IMR-90 (cell line): Measurements from ENCODE around the gene VEZT. TPM values are rescaled to one million over a fixed set of nuclear protein-coding genes. Genes with fewer than 3 reads are reported as not detected.

Experiments used
- ATAC-seq: fragments of 200-7000 bp; cut with Tn5 transposase; 2 replicates; pipeline ENCODE4 v1.9.1; 2020; ENCODE audit warnings: low read depth, mild to moderate bottlenecking, moderate library complexity
- BruUV-seq: library from RNA; stranded (reverse); fragments of 400-500 nt; replicated peaks from 2 replicates; lab custom pipeline; 2021; lab: Mats Ljungman, UMichigan
- CTCF ChIA-PET: fragments of 300-600 bp; formaldehyde crosslinking; extraction: SDS; loops from one replicate; lab custom pipeline; 2021; ENCODE audit warnings: antibody characterized with exemption; lab: Yijun Ruan, JAX
- POLR2A ChIA-PET: fragments of 300-600 bp; sonication (Branson Sonifier 250); formaldehyde crosslinking; loops from one replicate; lab custom pipeline; 2022; ENCODE audit warnings: antibody characterized with exemption; ENCODE audit not compliant: unreplicated experiment; lab: Charles Lee
- DNase-seq: peaks from one replicate; pipeline ENCODE4 v3.0.0; 2013
- H2AFZ ChIP-seq: replicated peaks from 2 replicates; pipeline ENCODE3; 2013; ENCODE audit warnings: low read length, mild to moderate bottlenecking; ENCODE audit not compliant: poor library complexity
- H2AK5ac ChIP-seq: 2 replicates; pipeline ENCODE4 v1.6.1; 2013; ENCODE audit warnings: low read depth, low read length, inconsistent platforms
- H2AK9ac ChIP-seq: replicated peaks from 2 replicates; pipeline ENCODE3; 2013; ENCODE audit warnings: mild to moderate bottlenecking, low read depth, low read length, moderate library complexity; ENCODE audit not compliant: poor library complexity
- H2BK120ac ChIP-seq: 2 replicates; pipeline ENCODE4 v1.6.1; 2013; ENCODE audit warnings: low read depth, low read length, inconsistent platforms
- H2BK15ac ChIP-seq: 3 replicates; pipeline ENCODE4 v1.6.1; 2013; ENCODE audit warnings: low read depth, low read length, inconsistent platforms
- H2BK20ac ChIP-seq: 2 replicates; pipeline ENCODE4 v1.6.1; 2013; ENCODE audit warnings: low read depth, mild to moderate bottlenecking, inconsistent platforms, low read length, moderate library complexity
- H2BK5ac ChIP-seq: 2 replicates; pipeline ENCODE4 v1.6.1; 2013; ENCODE audit warnings: mild to moderate bottlenecking, low read depth, low read length, inconsistent platforms; ENCODE audit not compliant: poor library complexity, severe bottlenecking
- H3K14ac ChIP-seq: replicated peaks from 2 replicates; pipeline ENCODE4 v1.6.1; 2013; ENCODE audit warnings: low read depth, low read length, inconsistent platforms
- H3K18ac ChIP-seq: 2 replicates; pipeline ENCODE4 v1.6.1; 2013; ENCODE audit warnings: low read depth, low read length, control low read depth
- H3K23ac ChIP-seq: 2 replicates; pipeline ENCODE4 v1.6.1; 2013; ENCODE audit warnings: low read depth, low read length, inconsistent platforms
- H3K27ac ChIP-seq: 2 replicates; pipeline ENCODE4 v1.5.1; 2013; ENCODE audit warnings: mild to moderate bottlenecking, control low read depth, low read length; ENCODE audit not compliant: insufficient read depth
- H3K27me3 ChIP-seq: 2 replicates; pipeline ENCODE4 v1.6.1; 2013; ENCODE audit warnings: low read length; ENCODE audit not compliant: control insufficient read depth, insufficient read depth
- H3K36me3 ChIP-seq: 2 replicates; pipeline ENCODE4 v1.6.1; 2013; ENCODE audit warnings: low read length, mixed read lengths; ENCODE audit not compliant: control insufficient read depth, insufficient read depth
- H3K4ac ChIP-seq: 2 replicates; pipeline ENCODE4 v1.6.1; 2013; ENCODE audit warnings: low read depth, low read length, inconsistent platforms
- H3K4me1 ChIP-seq: 2 replicates; pipeline ENCODE4 v1.6.1; 2013; ENCODE audit warnings: low read length, mixed read lengths; ENCODE audit not compliant: control insufficient read depth, insufficient read depth
- H3K4me2 ChIP-seq: 2 replicates; pipeline ENCODE4 v1.6.1; 2013; ENCODE audit warnings: low read depth, mild to moderate bottlenecking, control low read depth, low read length, moderate library complexity
- H3K4me3 ChIP-seq: 2 replicates; pipeline ENCODE4 v1.5.1; 2013; ENCODE audit warnings: low read depth, mild to moderate bottlenecking, control low read depth, low read length, moderate library complexity; ENCODE audit not compliant: insufficient read depth
- H3K56ac ChIP-seq: 2 replicates; pipeline ENCODE4 v1.6.1; 2013; ENCODE audit warnings: low read length, inconsistent platforms; ENCODE audit not compliant: insufficient read depth; ENCODE audit errors: extremely low read depth
- H3K79me1 ChIP-seq, 2 experiments: 2 replicates each; pipeline ENCODE4 v1.6.1; 2013; ENCODE audit warnings: low read length in 2 of 2, inconsistent platforms in 1 of 2, low read depth in 1 of 2
- H3K9ac ChIP-seq: 2 replicates; pipeline ENCODE4 v1.6.1; 2013; ENCODE audit warnings: low read depth, low read length, control low read depth
- H3K9me1 ChIP-seq: 2 replicates; pipeline ENCODE4 v1.6.1; 2013; ENCODE audit warnings: low read length, inconsistent platforms; ENCODE audit not compliant: insufficient read depth
- H3K9me3 ChIP-seq: 2 replicates; pipeline ENCODE4 v1.6.1; 2013; ENCODE audit warnings: low read length; ENCODE audit not compliant: control insufficient read depth, insufficient read depth
- H4K20me1 ChIP-seq: 2 replicates; pipeline ENCODE4 v1.6.1; 2013; ENCODE audit warnings: low read length, inconsistent platforms; ENCODE audit not compliant: insufficient read depth
- H4K5ac ChIP-seq: 2 replicates; pipeline ENCODE4 v1.6.1; 2013; ENCODE audit warnings: mild to moderate bottlenecking, low read depth, low read length, control low read depth
- H4K8ac ChIP-seq, 2 experiments: 2 replicates each; pipeline ENCODE4 v1.6.1; 2013; ENCODE audit warnings: low read depth in 2 of 2, low read length in 2 of 2, control low read depth in 1 of 2, inconsistent platforms in 1 of 2
- H4K91ac ChIP-seq: 2 replicates; pipeline ENCODE4 v1.6.1; 2013; ENCODE audit warnings: low read depth, low read length, inconsistent platforms; ENCODE audit not compliant: insufficient read depth
- CEBPB ChIP-seq: IDR thresholded peaks from 2 replicates; pipeline ENCODE4 v1.6.1; 2012; ENCODE audit warnings: low read depth, low read length, improper control_type of control experiment
- CHD1 ChIP-seq: IDR thresholded peaks from 2 replicates; pipeline ENCODE4 v1.6.1; 2012; ENCODE audit warnings: low read depth, low read length, improper control_type of control experiment
- FOS ChIP-seq: fragments of 150-350 bp; IDR thresholded peaks from 2 replicates; pipeline ENCODE4 v1.6.1; 2016; ENCODE audit warnings: low read depth, low read length
- MAFK ChIP-seq: IDR thresholded peaks from 2 replicates; pipeline ENCODE4 v1.6.1; 2012; ENCODE audit warnings: low read depth, low read length, improper control_type of control experiment
- MXI1 ChIP-seq: IDR thresholded peaks from 2 replicates; pipeline ENCODE4 v1.6.1; 2012; ENCODE audit warnings: low read depth, mild to moderate bottlenecking, low read length, moderate library complexity, borderline replicate concordance
- NFE2L2 ChIP-seq: fragments of 150-350 bp; IDR thresholded peaks from 2 replicates; pipeline ENCODE4 v1.6.1; 2016; ENCODE audit warnings: low read depth, mild to moderate bottlenecking, low read length
- POLR2A ChIP-seq: IDR thresholded peaks from 2 replicates; pipeline ENCODE4 v1.6.1; 2012; ENCODE audit warnings: mild to moderate bottlenecking, low read depth, low read length
- RAD21 ChIP-seq: IDR thresholded peaks from 2 replicates; pipeline ENCODE4 v1.6.1; 2012; ENCODE audit warnings: low read length, improper control_type of control experiment
- RFX5 ChIP-seq: IDR thresholded peaks from 2 replicates; pipeline ENCODE4 v1.8.0; 2012; ENCODE audit warnings: low read depth, mild to moderate bottlenecking, low read length, moderate library complexity
- SMC3 ChIP-seq: fragments of 150-350 bp; IDR thresholded peaks from 2 replicates; pipeline ENCODE4 v1.6.1; 2016; ENCODE audit warnings: low read depth, mild to moderate bottlenecking, antibody characterized with exemption, low read length, moderate library complexity
- USF2 ChIP-seq: fragments of 150-350 bp; IDR thresholded peaks from 2 replicates; pipeline ENCODE4 v1.6.1; 2017; ENCODE audit warnings: mild to moderate bottlenecking, antibody characterized with exemption, low read length, low read depth
- WGBS, 2 experiments: methylation state at CpG; one replicate each; pipeline versions ENCODE4 v1.1.5 to v1.1.7; 2013; ENCODE audit warnings: missing lambda C conversion rate in 2 of 2; ENCODE audit not compliant: insufficient read length in 1 of 2; ENCODE audit errors: extremely low coverage in 2 of 2; 5-methylcytosine and 5-hydroxymethylcytosine counted together
- dilution Hi-C: fragments of 300-500 bp; cut with HindIII; formaldehyde crosslinking; loops from one replicate; pipeline ENCODE4 v1.14.3; 2018; ENCODE audit warnings: low sequenced_read_pairs; ENCODE audit not compliant: unreplicated experiment
- in situ Hi-C: fragments of 300-500 bp; cut with MboI; formaldehyde crosslinking; loops from 3 replicates; pipeline ENCODE4 v1.14.3; 2019; ENCODE audit warnings: low sequenced_read_pairs, inconsistent platforms, mixed read lengths
- intact Hi-C: fragments of 100-400 bp; cut with micrococcal nuclease; formaldehyde crosslinking; loops from 2 replicates; pipeline ENCODE4 v1.10.0; 2022
- polyA plus RNA-seq, 3 experiments: library from polyadenylated mRNA; depleted of rRNA; stranded (reverse); fragments of >200 nt; gene quantifications; 2 replicates each; pipeline ENCODE4 v1.2.3, GENCODE V29; 2012; ENCODE audit warnings: low replicate concordance in 1 of 3
- total RNA-seq: library from RNA; depleted of rRNA; stranded (reverse); fragments of >200 nt; gene quantifications from 2 replicates; pipeline ENCODE4 v1.2.3, GENCODE V29; 2012

Gene VEZT
- total and polyA plus RNA-seq, 2 of the 4 experiments (the other 2 are of a cell fraction), result 54.5 to 90.2 TPM

- DNase-seq (no peak), ATAC-seq (no peak)
- Histone ChIP-seq H4K8ac (no peak overlapping the region), H3K23ac (no peak overlapping the region), H3K4me2 (no peak overlapping the region), H3K4ac (no peak overlapping the region), H2AK9ac (no peak overlapping the region), H4K91ac (no peak overlapping the region), H3K9ac (no peak overlapping the region), H3K9me3 (no peaks in the 10 kb centered on the region), H3K14ac (no peak overlapping the region), H3K79me1 (no peaks in the 10 kb centered on the region), H3K27ac (no peak overlapping the region), H2BK5ac (no peak overlapping the region), H3K27me3 (no peaks in the 10 kb centered on the region), H3K36me3 (no peaks in the 10 kb centered on the region), H3K9me1 (peaks cover 7% of the 10 kb centered on the region), H3K4me1 (peaks cover 20% of the 10 kb centered on the region), H2BK120ac (peak overlapping the region; percentile 26; the same call in 1 of the 2 replicates), H3K56ac (no peak overlapping the region), H2AK5ac (no peak overlapping the region; the same call in 1 of the 2 replicates), H2BK20ac (peak overlapping the region; percentile 14; the same call in 1 of the 2 replicates), H4K20me1 (no peaks in the 10 kb centered on the region), H3K4me3 (no peak overlapping the region), H2AFZ (no peak overlapping the region), H3K18ac (no peak overlapping the region), H4K5ac (no peak overlapping the region), H2BK15ac (no peak overlapping the region)
- in situ Hi-C loops (no loop called here), dilution Hi-C loops (no loop called here), intact Hi-C loops (no loop called here)
- no TSS peak for BruUV-seq
- TF ChIP-seq CEBPB, result no peak
- no peak for TF ChIP-seq SMC3
- TF ChIP-seq POLR2A, result no peak
- no peak for TF ChIP-seq MXI1
- no peak for TF ChIP-seq CHD1
- TF ChIP-seq USF2, result no peak
- no peak for TF ChIP-seq NFE2L2
- TF ChIP-seq RFX5, result no peak
- no peak for TF ChIP-seq MAFK
- no peak for TF ChIP-seq RAD21
- no peak for TF ChIP-seq FOS
- ChIA-PET POLR2A (no interaction called here), CTCF (interaction anchor here (0.5 kb wide), 1 partner anchor 217 kb away, joined by 3 read pairs; no protein-coding TSS in a partner anchor)
- whole genome bisulfite sequencing, 2 experiments, result no CpG with 5 or more reads among the region's 3 CpGs
Observed at GRCh38 chr12:95321516-95322246, 104.1 kb downstream of the VEZT start.
